Activated T-cell treated with anti-CD3 and anti-CD28 coated beads, Interleukin-2, amount 50 U/mL, for 72 hours (primary cell): Measurements from ENCODE around the gene PRLR. TPM values are rescaled to one million over a fixed set of nuclear protein-coding genes. Genes with fewer than 3 reads are reported as not detected.
A peak's percentile ranks its signal among the peaks of the same experiment; 100 is the strongest.

Source experiments
- ATAC-seq, 2 donors: fragments of 150-1000 bp; cut with Tn5 transposase; replicated peaks in 1 of 2; 2 replicates each; pipeline ENCODE4 v1.10.0; 2021; ENCODE audit warnings: moderate library complexity in 2 of 2, mild to moderate bottlenecking in 1 of 2
- DNase-seq, 2 donors: peaks; one replicate each; pipeline ENCODE4 v3.0.0; 2021 to 2022; ENCODE audit warnings: mixed read lengths in 1 of 2
- H3K27ac Mint-ChIP-seq: one replicate; pipeline ENCODE4 v1.8.0; 2022; ENCODE audit warnings: mild to moderate bottlenecking, moderate library complexity, mixed read lengths
- H3K27me3 Mint-ChIP-seq: one replicate; pipeline ENCODE4 v1.8.0; 2022; ENCODE audit warnings: low read depth, mixed read lengths
- H3K36me3 Mint-ChIP-seq, 2 donors: one replicate each; pipeline ENCODE4 v1.8.0; 2022; ENCODE audit warnings: mixed read lengths in 2 of 2, mild to moderate bottlenecking in 1 of 2; ENCODE audit not compliant: insufficient read depth in 2 of 2
- H3K4me1 Mint-ChIP-seq: one replicate; pipeline ENCODE4 v1.8.0; 2022; ENCODE audit warnings: low read depth, mixed read lengths
- H3K4me3 Mint-ChIP-seq, 2 donors: one replicate each; pipeline ENCODE4 v1.8.0; 2022; ENCODE audit warnings: mild to moderate bottlenecking in 2 of 2, mixed read lengths in 2 of 2, moderate library complexity in 2 of 2
- H3K9me3 Mint-ChIP-seq, 2 donors: one replicate each; pipeline ENCODE4 v1.8.0; 2022; ENCODE audit warnings: mixed read lengths in 2 of 2
- total RNA-seq, 2 donors: library from RNA; stranded (reverse); gene quantifications; one replicate each; pipeline ENCODE4 v1.2.3, GENCODE V29; 2022

The PRLR gene
- total RNA-seq, 2 donors from 2014 or later = 0.25 TPM; not detected in 1

DNA sequence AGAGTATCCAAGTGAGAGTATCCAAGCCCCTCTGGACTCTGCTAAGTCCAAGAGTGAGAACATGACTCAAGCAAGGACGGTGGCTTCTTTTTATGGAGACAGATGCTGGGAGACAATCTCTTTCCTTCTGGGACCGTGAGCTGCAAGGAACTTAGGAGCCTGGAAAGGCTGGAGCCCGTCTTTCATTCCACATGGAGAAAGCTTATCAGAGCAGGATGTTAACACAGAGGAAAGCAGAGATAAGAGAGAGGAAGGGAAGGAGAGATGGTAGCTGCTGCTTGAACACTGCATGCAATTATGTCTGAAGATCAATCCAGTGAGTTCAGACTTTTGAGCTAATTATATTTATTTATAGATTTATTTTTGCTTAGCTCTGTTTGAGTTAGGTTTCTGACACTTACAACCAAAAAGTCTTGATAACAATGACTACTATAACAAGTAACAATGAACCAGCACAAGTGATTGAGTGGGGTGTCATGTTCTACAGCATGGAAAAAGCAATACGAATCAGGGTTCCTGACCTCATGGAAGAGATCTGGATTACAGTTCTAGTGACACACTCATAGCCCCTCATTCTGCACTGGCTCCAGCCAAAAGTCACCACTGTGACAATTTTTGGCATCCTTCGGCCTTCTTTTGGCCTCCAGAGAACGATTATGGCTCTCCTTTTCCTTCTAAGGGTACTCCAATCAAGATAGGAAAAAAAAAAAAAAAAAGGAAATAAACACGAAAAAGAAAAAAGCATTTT is 71.5 kb downstream of the PRLR start:
- no peak for ATAC-seq
- no peaks in the 10 kb centered on the region for H3K9me3 Mint-ChIP-seq

DNA sequence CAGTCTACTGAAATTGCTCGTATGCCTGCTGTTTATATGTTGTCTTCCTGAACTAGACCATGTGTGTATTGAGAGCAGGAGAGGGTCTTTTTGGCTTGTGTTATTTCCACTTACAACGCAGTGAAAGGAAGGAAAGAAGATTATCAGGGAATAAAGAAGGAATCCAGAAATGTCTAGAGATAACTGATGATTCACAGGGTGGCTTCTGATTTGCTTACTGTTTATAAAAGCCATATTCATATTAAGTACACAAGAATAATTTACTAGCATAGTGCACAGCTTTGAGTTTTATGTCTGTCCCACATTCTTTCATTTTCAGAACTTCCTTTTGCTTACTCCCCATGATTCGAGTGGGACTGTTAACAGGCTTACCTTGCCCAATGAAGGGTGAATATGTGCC is 72.1 kb downstream of the PRLR start:
- ATAC-seq (no peak), DNase-seq (no peak)
- Mint-ChIP-seq H3K27ac (no peak overlapping the region), H3K4me3 (no peak overlapping the region), H3K9me3 (no peaks in the 10 kb centered on the region), H3K27me3 (peaks cover 7% of the 10 kb centered on the region), H3K36me3 (no peaks in the 10 kb centered on the region), H3K4me1 (peaks cover 4% of the 10 kb centered on the region)

More for the DNA sequence above, 71.5 kb downstream of the PRLR start:
- H3K27me3 Mint-ChIP-seq = peaks cover 7% of the 10 kb centered on the region
- H3K27ac Mint-ChIP-seq = no peak overlapping the region
- H3K4me3 Mint-ChIP-seq = no peak overlapping the region
- H3K4me1 Mint-ChIP-seq = peaks cover 4% of the 10 kb centered on the region
- H3K36me3 Mint-ChIP-seq = no peaks in the 10 kb centered on the region
- no peak for DNase-seq

GRCh38 chr5:35153375-35153932 is 76.8 kb downstream of the PRLR start:
- H3K27ac Mint-ChIP-seq = no peak overlapping the region
- DNase-seq (no peak), ATAC-seq (no peak)
- H3K4me3 Mint-ChIP-seq = no peak overlapping the region
- H3K27me3 Mint-ChIP-seq = peaks cover 11% of the 10 kb centered on the region
- H3K4me1 Mint-ChIP-seq = no peaks in the 10 kb centered on the region
- no peaks in the 10 kb centered on the region for H3K36me3 Mint-ChIP-seq
- no peaks in the 10 kb centered on the region for H3K9me3 Mint-ChIP-seq

DNA sequence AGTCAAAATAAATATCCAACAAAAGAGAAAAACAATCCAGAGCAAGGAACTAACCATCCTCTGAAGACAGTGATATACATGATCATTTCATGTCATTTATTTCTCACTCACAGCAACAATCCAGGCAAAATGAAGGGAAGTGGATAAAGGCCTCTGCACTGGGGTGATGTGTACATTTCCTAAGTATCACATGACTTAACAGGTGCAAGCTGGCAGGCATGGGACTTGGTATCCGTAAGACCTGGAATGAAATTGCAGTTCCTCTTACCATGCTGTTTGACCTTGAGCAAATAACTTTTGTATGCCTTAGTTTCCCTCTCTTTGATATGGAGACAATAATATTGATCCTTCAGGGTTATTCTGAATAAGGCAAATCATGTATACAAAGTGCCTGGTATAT is 77.6 kb downstream of the PRLR start:
- H3K27me3 Mint-ChIP-seq = peaks cover 11% of the 10 kb centered on the region
- H3K9me3 Mint-ChIP-seq = no peaks in the 10 kb centered on the region
- H3K27ac Mint-ChIP-seq = no peak overlapping the region

GRCh38 chr5:35151146-35151920 is 79.0 kb downstream of the PRLR start:
- H3K4me1 Mint-ChIP-seq = no peaks in the 10 kb centered on the region
- H3K27me3 Mint-ChIP-seq = peaks cover 21% of the 10 kb centered on the region
- no peaks in the 10 kb centered on the region for H3K36me3 Mint-ChIP-seq
- H3K4me3 Mint-ChIP-seq = no peak overlapping the region
- H3K9me3 Mint-ChIP-seq = no peaks in the 10 kb centered on the region
- DNase-seq (no peak), ATAC-seq (no peak)
- H3K27ac Mint-ChIP-seq = no peak overlapping the region

More for the DNA sequence above, 77.6 kb downstream of the PRLR start:
- Mint-ChIP-seq H3K4me3 (no peak overlapping the region), H3K36me3 (no peaks in the 10 kb centered on the region), H3K4me1 (no peaks in the 10 kb centered on the region)
- no peak for DNase-seq
- no peak for ATAC-seq

DNA sequence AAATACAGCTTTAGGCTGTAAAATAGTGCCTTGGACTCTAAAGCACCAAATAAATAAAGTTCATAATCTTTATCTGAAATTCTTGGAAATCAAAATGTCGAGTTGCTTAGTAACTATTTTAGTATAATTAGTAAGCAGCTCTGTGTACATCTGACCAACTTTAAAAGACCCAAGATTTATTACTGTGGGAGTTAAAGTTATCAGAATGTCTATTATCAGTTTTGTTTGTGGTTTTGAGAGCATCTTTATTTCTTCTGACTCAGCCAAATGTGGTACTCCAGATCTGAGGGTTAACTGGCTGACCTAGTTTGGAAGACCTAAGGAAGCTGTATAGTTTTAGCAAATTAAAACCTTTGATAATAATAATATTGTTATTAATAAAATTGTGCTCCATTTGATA is 81.2 kb downstream of the PRLR start:
- Mint-ChIP-seq H3K4me3 (no peak overlapping the region), H3K27ac (no peak overlapping the region), H3K27me3 (peaks cover 34% of the 10 kb centered on the region), H3K4me1 (no peaks in the 10 kb centered on the region), H3K9me3 (no peaks in the 10 kb centered on the region), H3K36me3 (no peaks in the 10 kb centered on the region)
- DNase-seq = no peak
- ATAC-seq = no peak

GRCh38 chr5:35146406-35146805 is 83.9 kb downstream of the PRLR start:
- no peak for DNase-seq
- H3K9me3 Mint-ChIP-seq = no peaks in the 10 kb centered on the region
- peaks cover 56% of the 10 kb centered on the region for H3K27me3 Mint-ChIP-seq
- no peak overlapping the region for H3K4me3 Mint-ChIP-seq
- no peaks in the 10 kb centered on the region for H3K4me1 Mint-ChIP-seq
- no peak overlapping the region for H3K27ac Mint-ChIP-seq
- no peaks in the 10 kb centered on the region for H3K36me3 Mint-ChIP-seq
- no peak for ATAC-seq

GRCh38 chr5:35145691-35146317 is 84.5 kb downstream of the PRLR start:
- ATAC-seq (no peak), DNase-seq (no peak)
- Mint-ChIP-seq H3K4me3 (no peak overlapping the region), H3K27ac (no peak overlapping the region), H3K4me1 (no peaks in the 10 kb centered on the region), H3K27me3 (peaks cover 58% of the 10 kb centered on the region), H3K36me3 (no peaks in the 10 kb centered on the region), H3K9me3 (no peaks in the 10 kb centered on the region)

GRCh38 chr5:35145012-35145411 is 85.3 kb downstream of the PRLR start:
- Mint-ChIP-seq H3K4me3 (no peak overlapping the region), H3K9me3 (no peaks in the 10 kb centered on the region), H3K27me3 (peaks cover 58% of the 10 kb centered on the region), H3K4me1 (no peaks in the 10 kb centered on the region), H3K36me3 (no peaks in the 10 kb centered on the region), H3K27ac (no peak overlapping the region)
- ATAC-seq = no peak
- no peak for DNase-seq

DNA sequence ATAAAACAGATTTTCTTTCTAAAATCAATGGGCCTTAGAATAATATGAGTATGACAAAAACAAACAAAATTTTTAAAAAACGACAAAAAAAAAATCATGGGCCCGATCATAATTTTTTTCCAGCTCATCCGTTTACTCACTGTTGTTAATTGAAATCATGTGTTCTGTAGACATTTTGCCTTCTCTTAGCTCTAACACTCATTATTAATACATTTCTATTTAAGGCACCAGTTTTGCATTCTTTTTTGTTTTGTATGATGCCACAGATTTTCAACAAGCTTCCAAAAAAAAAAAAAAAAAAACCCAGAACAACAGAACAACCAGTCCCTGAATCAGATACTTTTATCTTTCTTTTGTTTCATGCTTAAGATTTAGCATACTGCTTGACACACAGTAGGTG is 86.4 kb downstream of the PRLR start:
- Mint-ChIP-seq H3K27ac (no peak overlapping the region), H3K27me3 (peaks cover 58% of the 10 kb centered on the region), H3K4me3 (no peak overlapping the region), H3K36me3 (no peaks in the 10 kb centered on the region), H3K4me1 (no peaks in the 10 kb centered on the region), H3K9me3 (no peaks in the 10 kb centered on the region)
- no peak for ATAC-seq
- DNase-seq = no peak

DNA sequence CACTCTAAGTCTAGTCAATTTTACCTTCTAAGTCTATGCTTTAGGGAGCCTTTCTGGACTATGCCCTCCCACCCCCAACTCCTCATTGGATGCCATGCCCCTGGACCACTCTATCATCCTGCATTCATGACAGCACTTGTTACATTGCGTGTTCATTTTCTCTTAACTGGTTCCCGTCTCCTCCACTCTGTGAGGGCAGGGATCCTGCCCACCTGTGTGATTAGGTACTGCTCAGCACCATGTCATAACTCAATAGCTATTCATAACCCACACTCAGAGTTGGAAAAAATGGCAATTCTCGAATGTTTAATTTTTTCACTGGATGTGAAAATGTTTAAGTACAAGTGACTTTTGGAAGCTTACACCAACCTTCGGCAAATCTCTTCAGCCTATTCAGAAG is 88.5 kb downstream of the PRLR start:
- no peak for ATAC-seq
- Mint-ChIP-seq H3K36me3 (no peaks in the 10 kb centered on the region), H3K4me1 (peaks cover under 1% of the 10 kb centered on the region), H3K9me3 (no peaks in the 10 kb centered on the region), H3K27ac (no peak overlapping the region), H3K27me3 (peaks cover 67% of the 10 kb centered on the region), H3K4me3 (no peak overlapping the region)
- DNase-seq = no peak

DNA sequence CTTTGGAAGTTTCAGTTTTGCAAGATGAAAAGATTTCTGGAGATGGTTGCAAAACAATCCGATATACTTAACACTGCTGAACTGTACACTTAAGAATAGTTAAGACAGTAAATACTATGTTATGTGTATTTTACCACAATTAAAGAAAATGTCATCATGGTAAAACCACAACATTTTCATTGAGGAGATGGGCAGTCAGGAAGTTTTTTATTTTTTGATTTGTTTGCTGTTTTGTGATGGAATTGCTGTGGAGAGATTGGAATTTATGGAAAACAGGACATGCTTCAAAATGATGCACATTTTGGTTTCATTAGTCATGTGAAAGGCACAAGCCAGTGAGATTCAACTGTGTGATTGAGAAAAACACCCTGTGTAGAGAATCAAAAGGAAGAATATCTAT is 92.1 kb downstream of the PRLR start:
- Mint-ChIP-seq H3K27me3 (peaks cover 71% of the 10 kb centered on the region), H3K4me3 (no peak overlapping the region), H3K27ac (no peak overlapping the region), H3K9me3 (no peaks in the 10 kb centered on the region), H3K36me3 (no peaks in the 10 kb centered on the region), H3K4me1 (peaks cover 13% of the 10 kb centered on the region)
- DNase-seq (no peak), ATAC-seq (no peak)

DNA sequence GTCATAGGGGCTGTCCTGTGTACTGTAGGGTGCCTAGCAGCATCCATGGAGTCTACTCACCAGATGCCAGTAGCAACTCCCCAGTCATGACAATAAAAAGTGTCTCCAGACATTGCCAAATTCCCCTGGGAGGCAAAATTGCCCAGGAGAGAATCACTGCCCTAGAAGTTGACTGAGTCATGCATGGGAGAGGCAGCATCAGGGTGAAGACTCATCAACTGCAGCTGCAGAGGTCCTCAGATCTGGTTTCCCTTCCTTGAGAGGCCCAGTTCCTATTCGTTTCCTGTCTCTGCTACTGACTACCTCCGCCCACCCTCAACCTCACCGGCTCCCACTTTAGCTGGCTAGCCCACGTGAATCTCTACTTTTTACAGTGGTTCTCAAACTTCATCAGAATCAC is 93.9 kb downstream of the PRLR start:
- H3K4me1 Mint-ChIP-seq = peaks cover 13% of the 10 kb centered on the region
- H3K9me3 Mint-ChIP-seq = no peaks in the 10 kb centered on the region
- peak; percentile 86 to 90 for ATAC-seq
- no peaks in the 10 kb centered on the region for H3K36me3 Mint-ChIP-seq
- H3K4me3 Mint-ChIP-seq = no peak overlapping the region
- no peak overlapping the region for H3K27ac Mint-ChIP-seq
- peak; percentile 17 to 26 for DNase-seq
- H3K27me3 Mint-ChIP-seq = peaks cover 64% of the 10 kb centered on the region
